Measurements from ENCODE around the gene SLCO3A1.

The SLCO3A1 gene

GRCh38 chr15:92143765-92144164 is 290.3 kb downstream of the SLCO3A1 start:
- DNase-seq (ENCODE audit: low read depth in 1 of 2, low spot score in 1 of 2), result no peak
- no peak overlapping the region for H3K27ac ChIP-seq (replicated peaks)
- H3K4me3 ChIP-seq (replicated peaks; ENCODE audit: insufficient read depth, low read length), result no peak overlapping the region
- TF ChIP-seq SPI1 (IDR thresholded peaks at IDR 0.05; ENCODE audit: borderline replicate concordance, low read depth) (no peak), GABPA (IDR thresholded peaks at IDR 0.05; ENCODE audit: low read depth) (no peak), REST (IDR thresholded peaks at IDR 0.05; ENCODE audit: insufficient replicate concordance, low read depth) (no peak), POLR2AphosphoS5 (IDR thresholded peaks at IDR 0.05; ENCODE audit: low read depth) (no peak)
- TF ChIP-seq, protein P1, sequence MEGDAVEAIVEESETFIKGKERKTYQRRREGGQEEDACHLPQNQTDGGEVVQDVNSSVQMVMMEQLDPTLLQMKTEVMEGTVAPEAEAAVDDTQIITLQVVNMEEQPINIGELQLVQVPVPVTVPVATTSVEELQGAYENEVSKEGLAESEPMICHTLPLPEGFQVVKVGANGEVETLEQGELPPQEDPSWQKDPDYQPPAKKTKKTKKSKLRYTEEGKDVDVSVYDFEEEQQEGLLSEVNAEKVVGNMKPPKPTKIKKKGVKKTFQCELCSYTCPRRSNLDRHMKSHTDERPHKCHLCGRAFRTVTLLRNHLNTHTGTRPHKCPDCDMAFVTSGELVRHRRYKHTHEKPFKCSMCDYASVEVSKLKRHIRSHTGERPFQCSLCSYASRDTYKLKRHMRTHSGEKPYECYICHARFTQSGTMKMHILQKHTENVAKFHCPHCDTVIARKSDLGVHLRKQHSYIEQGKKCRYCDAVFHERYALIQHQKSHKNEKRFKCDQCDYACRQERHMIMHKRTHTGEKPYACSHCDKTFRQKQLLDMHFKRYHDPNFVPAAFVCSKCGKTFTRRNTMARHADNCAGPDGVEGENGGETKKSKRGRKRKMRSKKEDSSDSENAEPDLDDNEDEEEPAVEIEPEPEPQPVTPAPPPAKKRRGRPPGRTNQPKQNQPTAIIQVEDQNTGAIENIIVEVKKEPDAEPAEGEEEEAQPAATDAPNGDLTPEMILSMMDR (IDR thresholded peaks at IDR 0.05; ENCODE audit: insufficient read depth, low read length), result no peak
- no peaks in the 10 kb centered on the region for H3K27me3 ChIP-seq (ENCODE audit: insufficient read depth, poor library complexity, severe bottlenecking)

DNA sequence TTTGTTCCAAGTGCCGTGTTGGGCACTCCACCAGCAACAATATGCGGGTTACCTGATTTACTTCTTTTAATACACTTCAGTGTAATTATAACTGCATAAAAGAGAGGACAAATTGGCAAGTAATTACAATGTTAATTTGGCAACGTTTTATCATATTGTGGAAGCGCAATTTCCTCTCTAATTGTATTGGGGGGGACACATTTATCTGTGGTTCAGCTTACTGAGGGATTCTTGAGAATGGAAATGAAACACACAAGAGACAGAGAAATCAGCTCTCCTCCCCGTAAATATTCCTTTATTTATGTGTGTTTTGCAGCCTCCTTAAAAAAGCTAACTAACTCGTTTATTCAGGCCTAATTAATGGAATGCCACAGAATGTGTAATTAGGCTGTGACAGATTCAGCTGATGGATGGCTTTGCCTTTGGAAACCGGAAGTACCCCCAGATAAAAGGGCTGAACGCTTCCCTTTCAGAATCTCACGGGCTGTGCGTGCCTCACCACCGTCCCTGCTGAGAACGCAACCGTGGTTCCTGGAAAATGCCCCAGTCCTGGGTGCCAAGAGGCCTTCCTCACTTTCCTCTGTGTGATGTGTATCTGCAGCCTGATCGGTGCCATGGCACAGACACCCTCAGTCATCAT is 293.1 kb downstream of the SLCO3A1 start:
- Histone ChIP-seq H3K4me3 (replicated peaks; ENCODE audit: insufficient read depth, low read length) (no peak overlapping the region), H3K27ac (replicated peaks) (no peak overlapping the region), H3K27me3 (ENCODE audit: insufficient read depth, poor library complexity, severe bottlenecking) (no peaks in the 10 kb centered on the region)
- TF ChIP-seq REST (IDR thresholded peaks at IDR 0.05; ENCODE audit: insufficient replicate concordance, low read depth) (no peak), POLR2AphosphoS5 (IDR thresholded peaks at IDR 0.05; ENCODE audit: low read depth) (no peak), SPI1 (IDR thresholded peaks at IDR 0.05; ENCODE audit: borderline replicate concordance, low read depth) (no peak), GABPA (IDR thresholded peaks at IDR 0.05; ENCODE audit: low read depth) (no peak)
- TF ChIP-seq, protein P1 (IDR thresholded peaks at IDR 0.05; ENCODE audit: insufficient read depth, low read length), result no peak
- no peak for DNase-seq (ENCODE audit: low read depth in 1 of 2, low spot score in 1 of 2)

GRCh38 chr15:92149029-92149428 is 295.5 kb downstream of the SLCO3A1 start:
- no peak for DNase-seq (ENCODE audit: low read depth in 1 of 2, low spot score in 1 of 2)
- H3K27ac ChIP-seq (replicated peaks), result no peak overlapping the region
- H3K27me3 ChIP-seq (ENCODE audit: insufficient read depth, poor library complexity, severe bottlenecking), result no peaks in the 10 kb centered on the region
- no peak for TF ChIP-seq REST (IDR thresholded peaks at IDR 0.05; ENCODE audit: insufficient replicate concordance, low read depth)
- TF ChIP-seq, protein P1 (IDR thresholded peaks at IDR 0.05; ENCODE audit: insufficient read depth, low read length), result no peak
- TF ChIP-seq POLR2AphosphoS5 (IDR thresholded peaks at IDR 0.05; ENCODE audit: low read depth), result no peak
- H3K4me3 ChIP-seq (replicated peaks; ENCODE audit: insufficient read depth, low read length), result no peak overlapping the region

All from HL-60 (cell line).